K562 (cell line): Measurements from ENCODE around the gene MRPL52. TPM values are rescaled to one million over a fixed set of nuclear protein-coding genes. Genes with fewer than 3 reads are reported as not detected.

Experiments used
- CBX5 ChIP-seq: IDR thresholded peaks from 2 replicates; pipeline ENCODE4 v1.6.1; 2014; ENCODE audit warnings: low read depth, borderline replicate concordance
- E2F6 ChIP-seq, 2 experiments: IDR thresholded peaks; 2 replicates each; pipeline ENCODE4 v1.6.1; 2011; ENCODE audit warnings: borderline replicate concordance in 1 of 2, control low read depth in 1 of 2, low read depth in 1 of 2, low read length in 1 of 2, mild to moderate bottlenecking in 1 of 2, mixed read lengths in 1 of 2, moderate library complexity in 1 of 2; ENCODE audit not compliant: insufficient read depth in 1 of 2, insufficient read length in 1 of 2, poor library complexity in 1 of 2, severe bottlenecking in 1 of 2; ENCODE audit errors: extremely low read depth in 1 of 2
- HMG20A ChIP-seq: fragments of 450-650 bp; formaldehyde crosslinking; conservative IDR thresholded peaks from 2 replicates; pipeline ENCODE4 v1.4.0; 2020; ENCODE audit warnings: mild to moderate bottlenecking, mixed read lengths
- ID3 ChIP-seq, 2 experiments: fragments of 250-450 bp in 1 of 2; fragments of 450-650 bp in 1 of 2; sonication (Bioruptor Pico) in 1 of 2; IDR thresholded peaks; 2 replicates each; pipeline versions ENCODE4 v1.6.1 to v1.8.0; 2016 to 2021; ENCODE audit warnings: mild to moderate bottlenecking in 2 of 2, moderate library complexity in 2 of 2, missing compliant biosample characterization in 1 of 2, missing genetic modification characterization in 1 of 2
- IRF9 ChIP-seq: fragments of 450-650 bp; IDR thresholded peaks from 2 replicates; pipeline ENCODE4 v1.6.1; 2016; ENCODE audit warnings: missing biosample characterization, missing genetic modification characterization
- JUND ChIP-seq, 2 experiments: IDR thresholded peaks; 2 replicates in 1 of 2; 3 replicates in 1 of 2; pipeline ENCODE4 v1.6.1; 2011; ENCODE audit warnings: borderline replicate concordance in 2 of 2, low read depth in 2 of 2, low read length in 2 of 2, improper control_type of control experiment in 1 of 2, missing biosample characterization in 1 of 2, missing genetic modification characterization in 1 of 2, missing genetic modification reagents in 1 of 2
- KLF16 ChIP-seq: IDR thresholded peaks from 2 replicates; pipeline ENCODE4 v1.6.1; 2016; ENCODE audit warnings: antibody characterized with exemption
- MCM5 ChIP-seq: fragments of 450-650 bp; IDR thresholded peaks from 2 replicates; pipeline ENCODE4 v1.6.1; 2016; ENCODE audit warnings: low read depth
- MTF1 ChIP-seq: fragments of 250-450 bp; sonication (Bioruptor Pico); IDR thresholded peaks from 2 replicates; pipeline ENCODE4 v1.9.0; 2021; ENCODE audit warnings: moderate library complexity, mild to moderate bottlenecking, inconsistent platforms, borderline replicate concordance
- NCOA1 ChIP-seq: fragments of 450-650 bp; IDR thresholded peaks from 2 replicates; pipeline ENCODE4 v1.6.1; 2016; ENCODE audit warnings: low read depth
- PRPF4 ChIP-seq: fragments of 200-400 bp; formaldehyde crosslinking; IDR thresholded peaks from one replicate; pipeline ENCODE4 v1.6.1; 2017; ENCODE audit warnings: low read length, low read depth, mild to moderate bottlenecking; ENCODE audit not compliant: insufficient read depth, poor library complexity, severe bottlenecking
- SAFB2 ChIP-seq: fragments of 200-400 bp; formaldehyde crosslinking; IDR thresholded peaks from 2 replicates; pipeline ENCODE4 v1.6.1; 2018; ENCODE audit warnings: borderline replicate concordance, low read length, low read depth, moderate library complexity; ENCODE audit not compliant: severe bottlenecking
- SMAD4 ChIP-seq: fragments of 250-450 bp; sonication (Bioruptor Pico); conservative IDR thresholded peaks from 2 replicates; pipeline ENCODE4 v1.8.0; 2021; ENCODE audit warnings: inconsistent platforms, mild to moderate bottlenecking, moderate library complexity
- SMC3 ChIP-seq: conservative IDR thresholded peaks from 2 replicates; pipeline ENCODE4 v1.6.1; 2011; ENCODE audit warnings: low read depth, low read length, improper control_type of control experiment; ENCODE audit not compliant: insufficient read depth
- SPI1 ChIP-seq: IDR thresholded peaks from 2 replicates; pipeline ENCODE4 v1.6.1; 2011; ENCODE audit warnings: low read depth, low read length, control low read depth, borderline replicate concordance
- SRSF9 ChIP-seq: fragments of 200-400 bp; formaldehyde crosslinking; IDR thresholded peaks from 2 replicates; pipeline ENCODE4 v1.6.1; 2017; ENCODE audit warnings: low read depth, low read length, borderline replicate concordance
- ZC3H4 ChIP-seq: sonication (generic); formaldehyde crosslinking; IDR thresholded peaks from 2 replicates; pipeline ENCODE4 v1.9.0; 2021; ENCODE audit warnings: missing genetic modification reagents, borderline replicate concordance
- ZFP91 ChIP-seq: sonication (generic); formaldehyde crosslinking; IDR thresholded peaks from 2 replicates; pipeline ENCODE4 v1.8.0; 2022; ENCODE audit warnings: mild to moderate bottlenecking, missing genetic modification reagents
- ZNF354B ChIP-seq: fragments of 250-450 bp; sonication (Bioruptor Pico); IDR thresholded peaks from 2 replicates; pipeline ENCODE4 v1.4.0; 2020
- ZNF436 ChIP-seq: fragments of 250-450, 450-650 bp; sonication (Bioruptor Pico); formaldehyde crosslinking; IDR thresholded peaks from 2 replicates; pipeline ENCODE4 v1.7.0; 2020; ENCODE audit warnings: mild to moderate bottlenecking
- polyA plus RNA-seq, 8 experiments: library from polyadenylated mRNA; depleted of rRNA in 4 of 8; stranded (reverse) in 5 of 8; unstranded in 3 of 8; fragments of >200 nt; fragmentation: Nextera tagmentation in 2 of 8; fragmentation: Illumina TruSeq in 1 of 8; extraction: Ambion mirVana in 2 of 8; extraction: Trizol in 1 of 8; gene quantifications; 2 replicates each; pipeline versions ENCODE4 v1.2.1 to v1.2.3, GENCODE V29; 2011 to 2014; ENCODE audit warnings: inconsistent platforms in 1 of 8, missing spikeins in 1 of 8
- total RNA-seq, 7 experiments: library from RNA; depleted of rRNA in 6 of 7; stranded (reverse); fragments of >200 nt in 6 of 7; fragmentation: Illumina TruSeq in 2 of 7; extraction: Trizol in 2 of 7; gene quantifications; 2 replicates each; pipeline versions ENCODE4 v1.2.1 to v1.2.3, GENCODE V29; 2011 to 2021; ENCODE audit warnings: low replicate concordance in 1 of 7
- TF ChIP-seq, protein P1 (sequence below): sonication (generic); formaldehyde crosslinking; IDR thresholded peaks from 2 replicates; pipeline ENCODE4 v1.9.0; 2022; ENCODE audit warnings: mild to moderate bottlenecking, missing genetic modification reagents

MRPL52 gene
- total and polyA plus RNA-seq, 9 of the 15 experiments (the other 6 are each of a cell fraction or from before 2014, with no cell fraction given): 56.5 to 213 (median 168) TPM

- no peak for TF ChIP-seq ZFP91 (CRISPR knock-in tag)
- no peak for TF ChIP-seq SAFB2
- TF ChIP-seq JUND (IDR thresholded peaks at IDR 0.05; ENCODE audit: borderline replicate concordance, low read depth, low read length): no peak
- peak; percentile 21; the same call in 2 of the 3 replicates for TF ChIP-seq JUND (tag; IDR thresholded peaks at IDR 0.05; ENCODE audit: borderline replicate concordance, low read depth, low read length)
- no peak for TF ChIP-seq ID3 (CRISPR knock-in tag; IDR thresholded peaks at IDR 0.05)
- TF ChIP-seq ID3 (tag; IDR thresholded peaks at IDR 0.05): peak; percentile 69; the same call in 1 of the 2 replicates
- TF ChIP-seq HMG20A (CRISPR knock-in tag): no peak
- TF ChIP-seq, protein P1, sequence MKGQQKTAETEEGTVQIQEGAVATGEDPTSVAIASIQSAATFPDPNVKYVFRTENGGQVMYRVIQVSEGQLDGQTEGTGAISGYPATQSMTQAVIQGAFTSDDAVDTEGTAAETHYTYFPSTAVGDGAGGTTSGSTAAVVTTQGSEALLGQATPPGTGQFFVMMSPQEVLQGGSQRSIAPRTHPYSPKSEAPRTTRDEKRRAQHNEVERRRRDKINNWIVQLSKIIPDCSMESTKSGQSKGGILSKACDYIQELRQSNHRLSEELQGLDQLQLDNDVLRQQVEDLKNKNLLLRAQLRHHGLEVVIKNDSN: no peak
- TF ChIP-seq SPI1: no peak
- no peak for TF ChIP-seq IRF9 (tag)
- TF ChIP-seq MCM5: no peak
- no peak for TF ChIP-seq ZNF436 (CRISPR knock-in tag)
- TF ChIP-seq SMAD4: 0 out of 2 replicates have a peak, but pooled peaks have one; percentile 32
- no peak for TF ChIP-seq CBX5
- no peak for TF ChIP-seq ZNF354B
- TF ChIP-seq SRSF9: no peak
- TF ChIP-seq ZC3H4 (CRISPR knock-in tag): no peak
- TF ChIP-seq MTF1 (CRISPR knock-in tag): no peak
- TF ChIP-seq SMC3: peak; percentile 98
- TF ChIP-seq PRPF4: no peak
- TF ChIP-seq NCOA1: peak; percentile 24; the same call in 1 of the 2 replicates
- TF ChIP-seq KLF16: no peak
- TF ChIP-seq E2F6 (IDR thresholded peaks at IDR 0.05; ENCODE audit: borderline replicate concordance in 1 of 2, extremely low read depth in 1 of 2, insufficient read depth in 1 of 2, insufficient read length in 1 of 2, low read depth in 1 of 2, low read length in 1 of 2, poor library complexity in 1 of 2, severe bottlenecking in 1 of 2): no peak
Observed at GRCh38 chr14:22852940-22853767, 23.5 kb downstream of the MRPL52 start (continued).
